Subcutaneous adipose tissue (tissue), 4 donors: Measurements from ENCODE around the gene ABCA7. TPM values are rescaled to one million over a fixed set of nuclear protein-coding genes. Genes with fewer than 3 reads are reported as not detected.

ENCODE experiments used
- CTCF ChIP-seq: fragments of 450-650 bp; IDR thresholded peaks from one replicate; pipeline ENCODE4 v1.5.1; 2016; ENCODE audit warnings: low read depth, mild to moderate bottlenecking, control low read depth, antibody characterized with exemption, moderate library complexity
- total RNA-seq, 4 donors: library from RNA; depleted of rRNA; stranded (reverse); fragments of >200 nt; gene quantifications; one replicate each; pipeline ENCODE4 v1.1.0, GENCODE V29; 2016

Gene ABCA7
- total RNA-seq, 4 donors from 2014 or later = 3.4 to 35.2 (median 12.2) TPM

- no peak for TF ChIP-seq CTCF
Measured at GRCh38 chr19:1065606-1066109, 25.8 kb downstream of the ABCA7 start.

- no peak for TF ChIP-seq CTCF
Measured at GRCh38 chr19:1066251-1066747, 26.4 kb downstream of the ABCA7 start.

- no peak for TF ChIP-seq CTCF
Measured at GRCh38 chr19:1066748-1067340, 26.9 kb downstream of the ABCA7 start, which contains the start of gene ARHGAP45. Gene ARHGAP45, plus strand, starts transcription at chr19:1067167. Its CDS starts 239 bp downstream, at chr19:1067406.

- TF ChIP-seq CTCF = no peak
Measured at GRCh38 chr19:1067341-1067957, 27.5 kb downstream of the ABCA7 start.

- TF ChIP-seq CTCF = no peak
Measured at GRCh38 chr19:1068009-1069001, 28.4 kb downstream of the ABCA7 start.

GRCh38 chr19:1069009-1069779 is 29.3 kb downstream of the ABCA7 start:
- no peak for TF ChIP-seq CTCF
